Measurements from ENCODE around the gene FAM193A. TPM values are rescaled to one million over a fixed set of nuclear protein-coding genes. Genes with fewer than 3 reads are reported as not detected.
"Not testable (repeated sequence)": the region's sequence is repeated elsewhere in the genome, so short reads cannot be mapped to it uniquely, and the experiment has no call there.

The FAM193A gene
- polyA plus RNA-seq, 4 donors: 10.0 to 19.2 (median 12.8) TPM

- Histone ChIP-seq H3K27me3 (ENCODE audit: control insufficient read depth in 3 of 3, insufficient read depth in 3 of 3, low read length in 3 of 3) (no peaks in the 10 kb centered on the region), H3K4me1 (ENCODE audit: control insufficient read depth in 3 of 3, insufficient read depth in 2 of 3, low read depth in 1 of 3, low read length in 2 of 3) (no peaks in the 10 kb centered on the region), H3K27ac (ENCODE audit: low read depth in 1 of 3, low read length in 2 of 3) (peak overlapping the region in 1 of 3 donors; percentile 40), H3K36me3 (ENCODE audit: control insufficient read depth in 3 of 3, insufficient read depth in 2 of 3, low read depth in 1 of 3, low read length in 3 of 3) (peaks cover 5 to 75% (median 23%) of the 10 kb centered on the region in 3 donors), H3K4me3 (ENCODE audit: low read depth in 1 of 3, low read length in 3 of 3) (no peak overlapping the region), H3K9me3 (ENCODE audit: control insufficient read depth in 2 of 2, insufficient read depth in 1 of 2, low read depth in 1 of 2, low read length in 1 of 2) (no peaks in the 10 kb centered on the region)
- FAIRE-seq (no peak), DNase-seq (no peak)
- WGBS, 3 donors: 64 to 74% (median 70%) methylated on average over 9 of the region's 9 CpGs
These were observed 24.8 kb upstream of the FAM193A start for GRCh38 chr4:2511645-2512131.

GRCh38 chr4:2512396-2513135 is 23.9 kb upstream of the FAM193A start:
- 91 to 93% (median 91%) methylated on average over 15 of the region's 15 CpGs for WGBS, 3 donors
- no peaks in the 10 kb centered on the region for H3K9me3 ChIP-seq (ENCODE audit: control insufficient read depth in 2 of 2, insufficient read depth in 1 of 2, low read depth in 1 of 2, low read length in 1 of 2)
- H3K36me3 ChIP-seq (ENCODE audit: control insufficient read depth in 3 of 3, insufficient read depth in 2 of 3, low read depth in 1 of 3, low read length in 3 of 3): peaks cover 4 to 71% (median 20%) of the 10 kb centered on the region in 3 donors

GRCh38 chr4:2514193-2514592 is 22.3 kb upstream of the FAM193A start:
- 77 to 91% (median 86%) methylated on average over 9 of the region's 9 CpGs for WGBS, 3 donors
- not testable (repeated sequence) for H3K27ac ChIP-seq (ENCODE audit: low read depth in 1 of 3, low read length in 2 of 3); DNase-seq

More at GRCh38 chr4:2512396-2513135, 23.9 kb upstream of the FAM193A start:
- Histone ChIP-seq H3K4me3 (ENCODE audit: low read depth in 1 of 3, low read length in 3 of 3) (no peak overlapping the region), H3K4me1 (ENCODE audit: control insufficient read depth in 3 of 3, insufficient read depth in 2 of 3, low read depth in 1 of 3, low read length in 2 of 3) (no peaks in the 10 kb centered on the region), H3K27me3 (ENCODE audit: control insufficient read depth in 3 of 3, insufficient read depth in 3 of 3, low read length in 3 of 3) (no peaks in the 10 kb centered on the region), H3K27ac (ENCODE audit: low read depth in 1 of 3, low read length in 2 of 3) (no peak overlapping the region)
- no peak for DNase-seq
- no peak for FAIRE-seq

GRCh38 chr4:2514944-2515343 is 21.5 kb upstream of the FAM193A start:
- WGBS, 3 donors: 78 to 87% (median 82%) methylated on average over 11 of the region's 11 CpGs
- H3K4me1 ChIP-seq (ENCODE audit: control insufficient read depth in 3 of 3, insufficient read depth in 2 of 3, low read depth in 1 of 3, low read length in 2 of 3); H3K27me3 ChIP-seq (ENCODE audit: control insufficient read depth in 3 of 3, insufficient read depth in 3 of 3, low read length in 3 of 3); FAIRE-seq; H3K27ac ChIP-seq (ENCODE audit: low read depth in 1 of 3, low read length in 2 of 3); H3K4me3 ChIP-seq (ENCODE audit: low read depth in 1 of 3, low read length in 3 of 3); H3K9me3 ChIP-seq (ENCODE audit: control insufficient read depth in 2 of 2, insufficient read depth in 1 of 2, low read depth in 1 of 2, low read length in 1 of 2); DNase-seq: not testable (repeated sequence)
- peaks cover 4 to 55% (median 19%) of the 10 kb centered on the region in 3 donors for H3K36me3 ChIP-seq (ENCODE audit: control insufficient read depth in 3 of 3, insufficient read depth in 2 of 3, low read depth in 1 of 3, low read length in 3 of 3)

More at GRCh38 chr4:2514193-2514592, 22.3 kb upstream of the FAM193A start:
- not testable (repeated sequence) for H3K27me3 ChIP-seq (ENCODE audit: control insufficient read depth in 3 of 3, insufficient read depth in 3 of 3, low read length in 3 of 3); FAIRE-seq; H3K4me1 ChIP-seq (ENCODE audit: control insufficient read depth in 3 of 3, insufficient read depth in 2 of 3, low read depth in 1 of 3, low read length in 2 of 3); H3K4me3 ChIP-seq (ENCODE audit: low read depth in 1 of 3, low read length in 3 of 3); H3K9me3 ChIP-seq (ENCODE audit: control insufficient read depth in 2 of 2, insufficient read depth in 1 of 2, low read depth in 1 of 2, low read length in 1 of 2)
- H3K36me3 ChIP-seq (ENCODE audit: control insufficient read depth in 3 of 3, insufficient read depth in 2 of 3, low read depth in 1 of 3, low read length in 3 of 3): peaks cover 4 to 62% (median 19%) of the 10 kb centered on the region in 3 donors

GRCh38 chr4:2515830-2516550 is 20.5 kb upstream of the FAM193A start:
- FAIRE-seq: no peak

GRCh38 chr4:2516635-2517034 is 19.8 kb upstream of the FAM193A start:
- DNase-seq (no peak), FAIRE-seq (no peak)
- Histone ChIP-seq H3K36me3 (ENCODE audit: control insufficient read depth in 3 of 3, insufficient read depth in 2 of 3, low read depth in 1 of 3, low read length in 3 of 3) (peaks cover 4 to 44% (median 18%) of the 10 kb centered on the region in 3 donors), H3K4me1 (ENCODE audit: control insufficient read depth in 3 of 3, insufficient read depth in 2 of 3, low read depth in 1 of 3, low read length in 2 of 3) (no peaks in the 10 kb centered on the region), H3K9me3 (ENCODE audit: control insufficient read depth in 2 of 2, insufficient read depth in 1 of 2, low read depth in 1 of 2, low read length in 1 of 2) (no peaks in the 10 kb centered on the region), H3K27me3 (ENCODE audit: control insufficient read depth in 3 of 3, insufficient read depth in 3 of 3, low read length in 3 of 3) (no peaks in the 10 kb centered on the region), H3K4me3 (ENCODE audit: low read depth in 1 of 3, low read length in 3 of 3) (no peak overlapping the region), H3K27ac (ENCODE audit: low read depth in 1 of 3, low read length in 2 of 3) (no peak overlapping the region)
- 94 to 97% (median 95%) methylated on average over 2 of the region's 2 CpGs for WGBS, 3 donors

More at GRCh38 chr4:2515830-2516550, 20.5 kb upstream of the FAM193A start:
- DNase-seq: peak in 1 of 2 donors; percentile 51
- Histone ChIP-seq H3K4me1 (ENCODE audit: control insufficient read depth in 3 of 3, insufficient read depth in 2 of 3, low read depth in 1 of 3, low read length in 2 of 3) (no peaks in the 10 kb centered on the region), H3K9me3 (ENCODE audit: control insufficient read depth in 2 of 2, insufficient read depth in 1 of 2, low read depth in 1 of 2, low read length in 1 of 2) (no peaks in the 10 kb centered on the region), H3K36me3 (ENCODE audit: control insufficient read depth in 3 of 3, insufficient read depth in 2 of 3, low read depth in 1 of 3, low read length in 3 of 3) (peaks cover 4 to 47% (median 19%) of the 10 kb centered on the region in 3 donors), H3K27ac (ENCODE audit: low read depth in 1 of 3, low read length in 2 of 3) (peak overlapping the region in 1 of 3 donors; percentile 21), H3K27me3 (ENCODE audit: control insufficient read depth in 3 of 3, insufficient read depth in 3 of 3, low read length in 3 of 3) (no peaks in the 10 kb centered on the region), H3K4me3 (ENCODE audit: low read depth in 1 of 3, low read length in 3 of 3) (no peak overlapping the region)
- whole genome bisulfite sequencing, 3 donors: 18 to 55% (median 51%) methylated on average over 4 of the region's 4 CpGs

GRCh38 chr4:2526559-2526958 is 9.9 kb upstream of the FAM193A start:
- no peaks in the 10 kb centered on the region for H3K27me3 ChIP-seq (ENCODE audit: control insufficient read depth in 3 of 3, insufficient read depth in 3 of 3, low read length in 3 of 3)
- no peak overlapping the region for H3K27ac ChIP-seq (ENCODE audit: low read depth in 1 of 3, low read length in 2 of 3)
- no peaks in the 10 kb centered on the region for H3K4me1 ChIP-seq (ENCODE audit: control insufficient read depth in 3 of 3, insufficient read depth in 2 of 3, low read depth in 1 of 3, low read length in 2 of 3)
- DNase-seq: no peak
- H3K9me3 ChIP-seq (ENCODE audit: control insufficient read depth in 2 of 2, insufficient read depth in 1 of 2, low read depth in 1 of 2, low read length in 1 of 2): no peaks in the 10 kb centered on the region
- no peak overlapping the region for H3K4me3 ChIP-seq (ENCODE audit: low read depth in 1 of 3, low read length in 3 of 3)
- no peak for FAIRE-seq
- H3K36me3 ChIP-seq (ENCODE audit: control insufficient read depth in 3 of 3, insufficient read depth in 2 of 3, low read depth in 1 of 3, low read length in 3 of 3): no peaks in the 10 kb centered on the region
- 91 to 96% (median 93%) methylated on average over 9 of the region's 9 CpGs for WGBS, 3 donors

GRCh38 chr4:2534904-2535375 is 1.5 kb upstream of the FAM193A start:
- Histone ChIP-seq H3K27me3 (ENCODE audit: control insufficient read depth in 3 of 3, insufficient read depth in 3 of 3, low read length in 3 of 3) (no peaks in the 10 kb centered on the region), H3K4me3 (ENCODE audit: low read depth in 1 of 3, low read length in 3 of 3) (peak overlapping the region; percentile 53 to 87 (median 84)), H3K9me3 (ENCODE audit: control insufficient read depth in 2 of 2, insufficient read depth in 1 of 2, low read depth in 1 of 2, low read length in 1 of 2) (no peaks in the 10 kb centered on the region), H3K36me3 (ENCODE audit: control insufficient read depth in 3 of 3, insufficient read depth in 2 of 3, low read depth in 1 of 3, low read length in 3 of 3) (peaks cover 0 to 9% (median 0%) of the 10 kb centered on the region in 3 donors), H3K27ac (ENCODE audit: low read depth in 1 of 3, low read length in 2 of 3) (peak overlapping the region in 2 of 3 donors; percentile 91 to 96), H3K4me1 (ENCODE audit: control insufficient read depth in 3 of 3, insufficient read depth in 2 of 3, low read depth in 1 of 3, low read length in 2 of 3) (peaks cover 0 to 11% (median 0%) of the 10 kb centered on the region in 3 donors)
- FAIRE-seq (no peak), DNase-seq (no peak)
- 61 to 65% (median 65%) methylated on average over 5 of the region's 5 CpGs for WGBS, 3 donors
